Activated CD4-positive, alpha-beta T cell treated with anti-CD3 and anti-CD28 coated beads for 1 hour (primary cell): Measurements from ENCODE around the gene LAMA3.
"Not testable (repeated sequence)": the region's sequence is repeated elsewhere in the genome, so short reads cannot be mapped to it uniquely, and the experiment has no call there.

ENCODE experiments used
- DNase-seq: peaks from one replicate; pipeline ENCODE4 v3.0.0-alpha.2; 2020

The LAMA3 gene

GRCh38 chr18:23704806-23705205 is 15.6 kb downstream of the LAMA3 start:
- no peak for DNase-seq

- DNase-seq = no peak
Observed at GRCh38 chr18:23706971-23707640, 17.9 kb downstream of the LAMA3 start.

GRCh38 chr18:23710068-23710527 is 20.8 kb downstream of the LAMA3 start:
- DNase-seq = no peak

GRCh38 chr18:23710946-23711345 is 21.7 kb downstream of the LAMA3 start:
- no peak for DNase-seq

- no peak for DNase-seq
Observed at GRCh38 chr18:23711426-23711825, 22.2 kb downstream of the LAMA3 start.

- no peak for DNase-seq
Observed at GRCh38 chr18:23712445-23712844, 23.2 kb downstream of the LAMA3 start.

- DNase-seq = no peak
Observed at GRCh38 chr18:23714576-23714975, 25.3 kb downstream of the LAMA3 start.

GRCh38 chr18:23716079-23716478 is 26.8 kb downstream of the LAMA3 start:
- DNase-seq = not testable (repeated sequence)

GRCh38 chr18:23716516-23716915 is 27.3 kb downstream of the LAMA3 start:
- DNase-seq = no peak

GRCh38 chr18:23716966-23717365 is 27.7 kb downstream of the LAMA3 start:
- no peak for DNase-seq

GRCh38 chr18:23718243-23718720 is 29.0 kb downstream of the LAMA3 start:
- no peak for DNase-seq

GRCh38 chr18:23718731-23719130 is 29.5 kb downstream of the LAMA3 start:
- DNase-seq = no peak

- no peak for DNase-seq
Observed at GRCh38 chr18:23719634-23720201, 30.5 kb downstream of the LAMA3 start.

GRCh38 chr18:23721696-23722480 is 32.6 kb downstream of the LAMA3 start:
- DNase-seq = no peak

- no peak for DNase-seq
Observed at GRCh38 chr18:23722646-23723045, 33.4 kb downstream of the LAMA3 start.

- DNase-seq = no peak
Observed at GRCh38 chr18:23723121-23723520, 33.9 kb downstream of the LAMA3 start.

GRCh38 chr18:23724681-23725080 is 35.4 kb downstream of the LAMA3 start:
- DNase-seq = no peak

GRCh38 chr18:23725351-23725750 is 36.1 kb downstream of the LAMA3 start:
- DNase-seq = no peak

- no peak for DNase-seq
Observed at GRCh38 chr18:23725827-23726661, 36.8 kb downstream of the LAMA3 start.

- no peak for DNase-seq
Observed at GRCh38 chr18:23727707-23728493, 38.6 kb downstream of the LAMA3 start.

- no peak for DNase-seq
Observed at GRCh38 chr18:23730857-23731256, 41.6 kb downstream of the LAMA3 start.

- no peak for DNase-seq
Observed at GRCh38 chr18:23731861-23732260, 42.6 kb downstream of the LAMA3 start.
